ENCODE measurements around the gene PATZ1. TPM values are rescaled to one million over a fixed set of nuclear protein-coding genes. Genes with fewer than 3 reads are reported as not detected.

PATZ1 gene, protein sequence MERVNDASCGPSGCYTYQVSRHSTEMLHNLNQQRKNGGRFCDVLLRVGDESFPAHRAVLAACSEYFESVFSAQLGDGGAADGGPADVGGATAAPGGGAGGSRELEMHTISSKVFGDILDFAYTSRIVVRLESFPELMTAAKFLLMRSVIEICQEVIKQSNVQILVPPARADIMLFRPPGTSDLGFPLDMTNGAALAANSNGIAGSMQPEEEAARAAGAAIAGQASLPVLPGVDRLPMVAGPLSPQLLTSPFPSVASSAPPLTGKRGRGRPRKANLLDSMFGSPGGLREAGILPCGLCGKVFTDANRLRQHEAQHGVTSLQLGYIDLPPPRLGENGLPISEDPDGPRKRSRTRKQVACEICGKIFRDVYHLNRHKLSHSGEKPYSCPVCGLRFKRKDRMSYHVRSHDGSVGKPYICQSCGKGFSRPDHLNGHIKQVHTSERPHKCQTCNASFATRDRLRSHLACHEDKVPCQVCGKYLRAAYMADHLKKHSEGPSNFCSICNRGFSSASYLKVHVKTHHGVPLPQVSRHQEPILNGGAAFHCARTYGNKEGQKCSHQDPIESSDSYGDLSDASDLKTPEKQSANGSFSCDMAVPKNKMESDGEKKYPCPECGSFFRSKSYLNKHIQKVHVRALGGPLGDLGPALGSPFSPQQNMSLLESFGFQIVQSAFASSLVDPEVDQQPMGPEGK
- 14.2 and 25.3 TPM in 2 replicates for total RNA-seq

DNA sequence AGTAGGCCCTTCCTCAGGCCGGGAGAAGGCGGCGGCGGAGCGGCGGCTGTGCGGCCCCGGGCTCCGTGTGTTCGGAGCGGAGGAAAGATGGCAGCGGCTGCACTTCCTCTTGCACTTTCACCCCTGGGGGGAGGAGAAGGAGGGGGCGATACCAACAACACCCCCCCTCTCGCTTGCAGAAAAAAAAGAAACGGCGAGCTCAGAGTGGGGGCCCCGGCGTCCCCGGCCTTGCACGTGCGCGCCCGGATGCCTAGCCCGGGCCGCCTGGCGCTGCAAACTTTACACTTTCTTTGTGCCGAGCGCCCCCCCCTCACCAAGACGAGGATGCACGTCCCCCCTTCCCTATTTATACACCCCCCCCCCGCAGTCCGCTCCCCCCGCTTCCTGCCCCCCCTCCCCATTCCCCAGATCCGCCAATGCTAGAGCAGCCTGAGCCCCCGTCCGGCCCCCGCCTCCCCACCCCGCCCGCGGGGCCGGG, at the start of gene PATZ1:
Gene PATZ1 (minus strand): TSS at position 92 of the 478 bp plus-strand sequence. CDS start 744 bp downstream, outside the sequence.

DNA sequence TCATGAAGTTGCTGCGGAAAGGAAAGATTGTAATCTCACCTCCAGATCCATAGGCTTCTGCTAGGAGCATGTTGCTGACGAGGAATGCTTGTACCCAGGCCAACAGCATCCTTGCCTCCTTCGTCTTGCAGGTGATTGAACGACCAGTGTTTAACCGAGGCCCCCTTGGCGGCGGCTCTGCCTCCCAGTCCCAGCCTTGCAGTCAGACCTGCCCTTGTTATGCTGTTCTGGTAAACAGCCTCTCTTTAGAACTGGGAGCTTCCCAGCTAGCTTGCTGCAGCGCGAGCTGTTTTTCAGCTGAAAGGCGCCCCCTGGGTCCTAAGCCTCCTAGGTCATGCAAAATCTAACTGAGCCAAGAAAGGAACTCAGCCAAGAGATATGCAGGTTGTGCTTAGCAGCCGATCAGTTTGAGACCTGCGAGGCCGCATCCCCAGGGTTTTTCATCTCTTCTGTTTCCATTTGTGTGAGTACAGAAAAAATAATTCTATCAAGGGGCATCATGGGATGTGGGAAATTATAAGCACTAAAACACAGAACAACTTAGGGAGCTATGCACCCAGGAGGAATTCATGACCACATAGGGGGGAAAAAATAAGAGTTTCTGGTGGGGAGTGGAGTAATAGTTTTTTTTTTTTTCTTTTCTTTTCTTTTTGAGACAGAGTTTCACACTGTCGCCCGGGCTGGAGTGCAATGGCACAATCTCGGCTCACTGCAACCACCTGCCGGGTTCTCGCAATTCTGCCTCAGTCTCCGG, 53.7 kb downstream of the PATZ1 start, which contains the start of gene PIK3IP1:
Gene PIK3IP1 (minus strand): TSS at position 253 of the 754 bp plus-strand sequence. CDS start 144 bp downstream, at position 109.

Small RNAs within 50 kb of the gene (small RNA-seq; reads per million reads assigned to genes)
- gene RNA5SP496 (ENCODE audit: low replicate concordance): not detected
- gene RNU6-338P (ENCODE audit: low replicate concordance): not detected

Other genes with a start within 250 kb of the PATZ1 start
- 116 and 256 TPM in 2 replicates for gene SELENOM, start 238.8 kb downstream of the PATZ1 start, total RNA-seq
- 0.14 and 0.66 TPM in 2 replicates for gene INPP5J, start 223.4 kb downstream of the PATZ1 start, total RNA-seq
- gene PLA2G3, start 205.8 kb downstream of the PATZ1 start, total RNA-seq: 0.22 TPM in 1 of 2 replicates, not detected in the other
- gene RNF185, start 186.2 kb downstream of the PATZ1 start, total RNA-seq: 36.9 and 41.8 TPM in 2 replicates
- 36.2 and 37.0 TPM in 2 replicates for gene LIMK2, start 134.0 kb downstream of the PATZ1 start, total RNA-seq
- 9.0 and 38.7 TPM in 2 replicates for gene PIK3IP1, start 53.9 kb downstream of the PATZ1 start, total RNA-seq
- 82.5 and 97.6 TPM in 2 replicates for gene DRG1, start 53.3 kb upstream of the PATZ1 start, total RNA-seq
- gene EIF4ENIF1, start 143.5 kb upstream of the PATZ1 start, total RNA-seq: 12.6 and 13.3 TPM in 2 replicates
- 8.8 and 26.3 TPM in 2 replicates for gene SFI1, start 150.2 kb upstream of the PATZ1 start, total RNA-seq